Measurements from ENCODE around the gene GPR153.

The GPR153 gene

GRCh38 chr1:6206520-6206855, 54.4 kb downstream of the GPR153 start:
- TF ChIP-seq CTCF (IDR thresholded peaks at IDR 0.05) = no peak

GRCh38 chr1:6205849-6206519, 54.9 kb downstream of the GPR153 start, which contains the start of gene RNF207:
TSS of gene RNF207 (plus strand) at chr1:6206119. CDS start at chr1:6206536, 417 bp downstream.
- no peak for TF ChIP-seq CTCF (IDR thresholded peaks at IDR 0.05)

- TF ChIP-seq CTCF (IDR thresholded peaks at IDR 0.05) = no peak
These were observed 58.6 kb downstream of the GPR153 start for GRCh38 chr1:6202256-6202655.

GRCh38 chr1:6200188-6200809, 60.6 kb downstream of the GPR153 start:
- TF ChIP-seq CTCF (IDR thresholded peaks at IDR 0.05) = no peak

GRCh38 chr1:6199298-6200187, 61.4 kb downstream of the GPR153 start, which contains the start of gene RPL22:
TSS of gene RPL22 (minus strand) at chr1:6199595. CDS start at chr1:6199573, 22 bp downstream.
- no peak for TF ChIP-seq CTCF (IDR thresholded peaks at IDR 0.05)

- no peak for TF ChIP-seq CTCF (IDR thresholded peaks at IDR 0.05)
These were observed 62.1 kb downstream of the GPR153 start for GRCh38 chr1:6198646-6199297.

- TF ChIP-seq CTCF (IDR thresholded peaks at IDR 0.05) = no peak
These were observed 63.0 kb downstream of the GPR153 start for GRCh38 chr1:6197746-6198427.

Data from LNCAP (cell line).